Stomach (tissue), 9 donors: Measurements from ENCODE around the gene MAPKAPK3. TPM values are rescaled to one million over a fixed set of nuclear protein-coding genes. Genes with fewer than 3 reads are reported as not detected.

Experiments used
- DNase-seq, 2 donors: peaks; one replicate each; pipeline versions ENCODE4 v3.0.0 to v3.0.0-alpha.2; 2013 to 2019
- H3K27ac ChIP-seq, 5 donors: fragments of 200-600 bp in 4 of 5; sonication (generic) in 4 of 5; one replicate each; pipeline ENCODE4 v1.5.1; 2013 to 2019; ENCODE audit warnings: mild to moderate bottlenecking in 1 of 5, moderate library complexity in 1 of 5
- H3K27me3 ChIP-seq, 3 donors: fragments of 200-600 bp; sonication (generic); one replicate each; pipeline ENCODE4 v1.5.1; 2017 to 2019; ENCODE audit warnings: mixed run types in 1 of 3
- H3K36me3 ChIP-seq, 4 donors: fragments of 200-600 bp; sonication (generic); 1 replicate in 3 of 4; 2 replicates in 1 of 4; pipeline ENCODE4 v1.5.1; 2016 to 2019
- H3K4me1 ChIP-seq, 4 donors: fragments of 200-600 bp; sonication (generic); one replicate each; pipeline ENCODE4 v1.5.1; 2016 to 2019
- H3K4me3 ChIP-seq, 4 donors: fragments of 200-600 bp; sonication (generic) in 3 of 4; one replicate each; pipeline ENCODE4 v1.5.1; 2016 to 2019; ENCODE audit warnings: mild to moderate bottlenecking in 1 of 4
- H3K9me3 ChIP-seq, 4 donors: fragments of 200-600 bp; sonication (generic); one replicate each; pipeline ENCODE4 v1.5.1; 2016 to 2019
- EP300 ChIP-seq: sonication (generic); formaldehyde crosslinking; IDR thresholded peaks from one replicate; pipeline ENCODE4 v1.6.1; 2017; ENCODE audit warnings: antibody characterized with exemption
- POLR2A ChIP-seq, 4 donors: fragments of 450-650 bp; IDR thresholded peaks; one replicate each; pipeline ENCODE4 v1.6.1; 2016; ENCODE audit warnings: antibody characterized with exemption in 4 of 4, control low read depth in 2 of 4, mild to moderate bottlenecking in 1 of 4, moderate library complexity in 1 of 4
- POLR2AphosphoS5 ChIP-seq, 3 donors: sonication (generic); formaldehyde crosslinking; IDR thresholded peaks; one replicate each; pipeline ENCODE4 v1.6.1; 2016; ENCODE audit warnings: antibody characterized with exemption in 3 of 3
- WGBS, 5 donors: extraction: QIAGEN DNeasy Blood & Tissue Kit in 3 of 5; methylation state at CpG; one replicate each; pipeline versions ENCODE4 v1.1.5 to v1.1.7; 2013 to 2018; 5-methylcytosine and 5-hydroxymethylcytosine counted together
- intact Hi-C: fragments of 100-400 bp; cut with DNase I; formaldehyde crosslinking; loops from one replicate; pipeline ENCODE4 v1.15.1; 2023; ENCODE audit warnings: low total_unique reads
- polyA plus RNA-seq, 3 donors: library from polyadenylated mRNA; stranded (reverse); fragments of 200-250 nt; gene quantifications; one replicate each; pipeline ENCODE4 v1.2.3, GENCODE V29; 2013
- total RNA-seq, 5 donors: library from RNA; depleted of rRNA; stranded (reverse); fragments of >200 nt; gene quantifications; one replicate each; pipeline versions ENCODE4 v1.1.0 to v1.2.3, GENCODE V29; 2014 to 2016
- TF ChIP-seq, protein P1 (sequence below), 7 experiments: fragments of 450-650 bp in 4 of 7; fragments of 200-600 bp in 3 of 7; sonication (generic) in 3 of 7; IDR thresholded peaks; one replicate each; pipeline ENCODE4 v1.5.1; 2016 to 2019; ENCODE audit warnings: antibody characterized with exemption in 7 of 7, control low read depth in 2 of 7, mild to moderate bottlenecking in 1 of 7
- donor health status: healthy with polysubstance abuse.
- donor health status: Bipolar disorder and iron deficiency.
- donor health status: healthy.

The MAPKAPK3 gene
- total and polyA plus RNA-seq, 8 donors, result 10.3 to 50.0 (median 29.4) TPM

DNA sequence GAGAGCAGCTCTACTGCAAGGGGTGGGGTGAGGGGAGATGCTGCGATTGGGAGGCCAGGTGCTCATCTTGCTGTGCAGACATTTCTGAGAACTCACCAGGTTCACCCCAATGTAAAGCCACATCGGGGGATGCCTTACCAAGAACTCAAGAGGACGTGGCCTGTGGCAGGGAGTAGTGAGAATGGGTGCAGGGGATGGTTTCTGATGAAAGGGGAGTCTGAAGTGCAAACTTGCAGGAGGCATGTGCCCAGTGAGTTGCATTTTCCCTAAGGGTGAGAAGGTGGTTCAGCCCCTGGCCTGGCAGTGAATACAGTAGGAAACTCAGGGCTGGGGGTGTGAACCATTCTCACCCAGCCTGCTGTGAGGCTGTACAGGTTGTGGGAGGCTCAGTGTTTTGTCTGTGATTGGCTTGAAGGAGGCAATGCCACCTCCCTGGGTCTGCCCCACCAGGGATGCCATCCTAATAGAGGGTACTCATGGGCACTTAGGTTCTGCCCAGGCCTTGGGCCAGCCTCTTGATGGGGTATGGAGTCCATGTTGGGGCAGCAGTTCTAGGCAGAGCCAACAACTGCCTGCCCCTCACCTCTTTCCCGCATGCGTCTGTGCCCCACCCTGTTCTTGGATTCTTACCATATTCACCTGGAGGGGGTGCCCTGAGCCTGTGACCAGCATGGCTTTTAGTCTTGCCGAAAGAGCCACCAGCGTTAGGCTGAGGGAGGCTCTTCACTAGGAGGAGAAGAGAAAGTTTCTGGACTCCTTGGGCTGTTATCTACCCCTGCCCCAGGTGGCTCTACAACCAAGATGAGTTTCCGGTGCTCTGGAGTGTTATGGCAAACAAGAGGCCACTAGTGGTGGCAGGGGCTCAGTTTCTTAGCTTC, 43.1 kb upstream of the MAPKAPK3 start:
- intact Hi-C loops, result loop anchor here (5.0 kb wide), 1 partner anchor 38 kb away; the partner anchor contains the start of gene CISH

DNA sequence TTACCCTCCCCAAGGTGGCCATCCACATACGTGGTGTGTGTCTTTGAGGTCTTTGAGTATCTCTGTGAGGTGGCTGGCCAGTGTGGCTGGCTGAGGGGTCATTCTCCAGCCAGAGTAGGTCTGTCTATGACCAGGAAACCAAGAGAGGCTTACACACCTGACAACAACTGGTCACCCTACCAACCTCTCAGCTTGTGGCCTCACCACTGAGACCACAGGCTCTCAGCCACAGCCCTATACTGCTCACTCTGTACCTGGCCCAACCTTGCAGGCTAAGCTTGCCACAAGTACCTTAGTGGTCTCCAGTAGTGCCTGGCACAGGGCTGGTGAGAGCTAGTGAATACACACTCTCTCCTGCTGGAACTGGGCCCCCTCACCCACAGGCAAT, 42.5 kb upstream of the MAPKAPK3 start:
- Histone ChIP-seq H3K27ac (peak overlapping the region in 1 of 5 donors; percentile 14), H3K4me1 (peaks cover 13 to 33% (median 20%) of the 10 kb centered on the region in 4 donors), H3K27me3 (no peaks in the 10 kb centered on the region), H3K36me3 (peaks cover 13 to 63% (median 51%) of the 10 kb centered on the region in 4 donors), H3K9me3 (no peaks in the 10 kb centered on the region), H3K4me3 (no peak overlapping the region)
- 68 to 90% (median 73%) methylated on average over 1 of the region's 1 CpG for WGBS, 5 donors
- DNase-seq, result no peak
- TF ChIP-seq, protein P1, sequence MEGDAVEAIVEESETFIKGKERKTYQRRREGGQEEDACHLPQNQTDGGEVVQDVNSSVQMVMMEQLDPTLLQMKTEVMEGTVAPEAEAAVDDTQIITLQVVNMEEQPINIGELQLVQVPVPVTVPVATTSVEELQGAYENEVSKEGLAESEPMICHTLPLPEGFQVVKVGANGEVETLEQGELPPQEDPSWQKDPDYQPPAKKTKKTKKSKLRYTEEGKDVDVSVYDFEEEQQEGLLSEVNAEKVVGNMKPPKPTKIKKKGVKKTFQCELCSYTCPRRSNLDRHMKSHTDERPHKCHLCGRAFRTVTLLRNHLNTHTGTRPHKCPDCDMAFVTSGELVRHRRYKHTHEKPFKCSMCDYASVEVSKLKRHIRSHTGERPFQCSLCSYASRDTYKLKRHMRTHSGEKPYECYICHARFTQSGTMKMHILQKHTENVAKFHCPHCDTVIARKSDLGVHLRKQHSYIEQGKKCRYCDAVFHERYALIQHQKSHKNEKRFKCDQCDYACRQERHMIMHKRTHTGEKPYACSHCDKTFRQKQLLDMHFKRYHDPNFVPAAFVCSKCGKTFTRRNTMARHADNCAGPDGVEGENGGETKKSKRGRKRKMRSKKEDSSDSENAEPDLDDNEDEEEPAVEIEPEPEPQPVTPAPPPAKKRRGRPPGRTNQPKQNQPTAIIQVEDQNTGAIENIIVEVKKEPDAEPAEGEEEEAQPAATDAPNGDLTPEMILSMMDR (IDR thresholded peaks at IDR 0.05), result no peak
- TF ChIP-seq POLR2A (IDR thresholded peaks at IDR 0.05) (no peak), POLR2AphosphoS5 (IDR thresholded peaks at IDR 0.05) (no peak), EP300 (no peak)
- intact Hi-C loops, result loop anchor here (5.0 kb wide), 1 partner anchor 38 kb away; the partner anchor contains the start of gene CISH

More for the DNA sequence above, 43.1 kb upstream of the MAPKAPK3 start:
- Histone ChIP-seq H3K9me3 (no peaks in the 10 kb centered on the region), H3K4me1 (peaks cover 13 to 34% (median 20%) of the 10 kb centered on the region in 4 donors), H3K27me3 (no peaks in the 10 kb centered on the region), H3K36me3 (peaks cover 13 to 56% (median 45%) of the 10 kb centered on the region in 4 donors), H3K4me3 (no peak overlapping the region), H3K27ac (peak overlapping the region in 3 of 5 donors; percentile 14 to 25 (median 24))
- TF ChIP-seq POLR2A (IDR thresholded peaks at IDR 0.05) (no peak), POLR2AphosphoS5 (IDR thresholded peaks at IDR 0.05) (no peak), EP300 (no peak)
- TF ChIP-seq, protein P1 (IDR thresholded peaks at IDR 0.05), result no peak
- no peak for DNase-seq
- 57 to 77% (median 75%) methylated on average over 7 to 8 of the region's 8 CpGs for WGBS, 5 donors

DNA sequence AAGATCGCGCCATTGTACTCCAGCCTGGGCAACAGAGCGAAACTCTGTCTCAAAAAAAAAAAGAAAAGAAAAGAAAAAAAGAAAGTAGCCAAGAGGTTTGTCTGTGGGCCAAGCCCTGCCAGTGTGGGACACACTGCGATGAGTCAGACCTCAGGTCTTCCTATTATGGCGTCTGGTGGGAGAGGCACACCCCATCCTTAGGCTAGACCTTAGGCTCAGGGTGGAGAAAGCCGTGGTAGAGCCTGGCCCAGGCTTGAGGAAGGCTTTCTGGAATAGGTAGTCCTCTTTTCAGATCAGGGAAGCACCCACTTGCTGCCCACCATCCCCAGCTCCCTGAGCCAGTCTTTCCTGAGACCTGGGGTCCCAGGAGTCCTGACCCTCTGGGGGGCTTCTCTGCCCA, 41.6 kb upstream of the MAPKAPK3 start:
- Histone ChIP-seq H3K9me3 (no peaks in the 10 kb centered on the region), H3K4me3 (no peak overlapping the region), H3K36me3 (peaks cover 13 to 72% (median 61%) of the 10 kb centered on the region in 4 donors), H3K4me1 (peaks cover 7 to 26% (median 11%) of the 10 kb centered on the region in 4 donors), H3K27me3 (no peaks in the 10 kb centered on the region), H3K27ac (no peak overlapping the region)
- WGBS, 5 donors, result 86 to 93% (median 90%) methylated on average over 6 of the region's 6 CpGs
- intact Hi-C loops, result no loop called here
- TF ChIP-seq EP300 (no peak), POLR2AphosphoS5 (IDR thresholded peaks at IDR 0.05) (no peak), POLR2A (IDR thresholded peaks at IDR 0.05) (no peak)
- TF ChIP-seq, protein P1 (IDR thresholded peaks at IDR 0.05), result no peak
- DNase-seq, result no peak

DNA sequence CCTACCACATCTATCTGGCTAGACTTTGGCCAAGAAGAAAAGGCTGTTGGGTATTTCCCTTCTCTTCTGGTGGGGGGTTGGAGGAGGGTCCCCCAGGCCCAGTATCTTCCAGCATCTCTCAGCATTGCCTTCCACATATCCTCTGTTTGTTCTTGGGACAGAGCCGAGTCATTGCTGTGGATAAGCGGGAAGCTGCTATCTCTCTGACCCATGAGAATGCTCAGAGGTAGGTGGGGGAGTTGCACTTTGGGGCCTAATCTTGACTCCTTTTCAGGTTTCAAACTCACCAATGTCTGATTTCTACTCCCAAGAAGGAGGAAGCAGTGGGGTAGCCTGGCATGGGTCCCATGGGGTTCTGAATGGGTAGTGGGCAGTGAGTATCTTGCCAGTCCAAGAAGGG, 39.6 kb upstream of the MAPKAPK3 start:
- Histone ChIP-seq H3K27ac (no peak overlapping the region), H3K9me3 (no peaks in the 10 kb centered on the region), H3K36me3 (peaks cover 13 to 92% (median 80%) of the 10 kb centered on the region in 4 donors), H3K4me1 (peaks cover 0 to 10% (median 3%) of the 10 kb centered on the region in 4 donors), H3K4me3 (no peak overlapping the region), H3K27me3 (no peaks in the 10 kb centered on the region)
- no peak for DNase-seq
- WGBS, 5 donors, result 60 to 96% (median 93%) methylated on average over 2 of the region's 2 CpGs
- TF ChIP-seq POLR2AphosphoS5 (IDR thresholded peaks at IDR 0.05) (no peak), POLR2A (IDR thresholded peaks at IDR 0.05) (no peak), EP300 (no peak)
- TF ChIP-seq, protein P1 (IDR thresholded peaks at IDR 0.05), result no peak
- intact Hi-C loops, result no loop called here
